Measurements from ENCODE around the gene TACSTD2. TPM values are rescaled to one million over a fixed set of nuclear protein-coding genes. Genes with fewer than 3 reads are reported as not detected.
"Not testable (repeated sequence)": the region's sequence is repeated elsewhere in the genome, so short reads cannot be mapped to it uniquely, and the experiment has no call there.

The TACSTD2 gene
- total RNA-seq, 2 experiments from 2014 or later = 0.07 to 0.11 TPM

DNA sequence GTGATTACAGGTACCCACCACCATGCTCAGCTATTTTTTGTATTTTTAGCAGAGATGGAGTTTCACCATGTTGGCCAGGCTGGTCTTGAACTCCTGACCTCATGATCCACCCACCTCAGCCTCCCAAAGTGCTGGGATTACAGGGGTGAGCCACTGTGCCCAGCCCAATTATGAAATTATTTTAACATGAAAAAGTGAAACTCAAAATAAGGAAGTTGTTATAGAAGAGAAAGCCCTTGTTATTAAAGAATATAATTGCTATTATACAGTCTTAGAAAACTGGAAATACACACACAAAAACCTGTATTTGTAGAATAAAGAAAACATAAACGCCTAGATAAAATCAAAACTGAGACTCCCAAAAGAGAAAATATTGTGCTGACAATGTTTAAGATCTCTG is 45.2 kb downstream of the TACSTD2 start:
- peaks cover 15% of the 10 kb centered on the region for H3K4me1 Mint-ChIP-seq
- H3K27ac Mint-ChIP-seq; H3K4me3 Mint-ChIP-seq; H3K27me3 Mint-ChIP-seq; intact Hi-C loops (cut with DNase I, micrococcal nuclease); H3K9me3 Mint-ChIP-seq (ENCODE audit: low read depth); POLR2A ChIA-PET; ATAC-seq; H3K36me3 Mint-ChIP-seq (ENCODE audit: low read depth); DNase-seq: not testable (repeated sequence)
- CTCF ChIA-PET = interaction anchor here (1.8 kb wide), 1 partner anchor 14 kb away, joined by 8 read pairs; the partner anchor contains the start of gene OMA1

- peaks cover 21% of the 10 kb centered on the region for H3K4me1 Mint-ChIP-seq
- peak overlapping the region; percentile 25 for H3K27ac Mint-ChIP-seq
- no peaks in the 10 kb centered on the region for H3K9me3 Mint-ChIP-seq (ENCODE audit: low read depth)
- DNase-seq = no peak
- peaks cover 3% of the 10 kb centered on the region for H3K36me3 Mint-ChIP-seq (ENCODE audit: low read depth)
- ATAC-seq = peak; percentile 44
- intact Hi-C loops (cut with DNase I, micrococcal nuclease) = no loop called here
- ChIA-PET POLR2A (no interaction called here), CTCF (interaction anchor here (1.0 kb wide), 1 partner anchor 123 kb away, joined by 3 read pairs; no protein-coding TSS in a partner anchor)
- H3K4me3 Mint-ChIP-seq = no peak overlapping the region
- H3K27me3 Mint-ChIP-seq = no peaks in the 10 kb centered on the region
Observed at GRCh38 chr1:58529284-58529683, 47.8 kb downstream of the TACSTD2 start.

GRCh38 chr1:58528518-58528917 is 48.5 kb downstream of the TACSTD2 start:
- no peaks in the 10 kb centered on the region for H3K9me3 Mint-ChIP-seq (ENCODE audit: low read depth)
- no peaks in the 10 kb centered on the region for H3K27me3 Mint-ChIP-seq
- peaks cover 22% of the 10 kb centered on the region for H3K4me1 Mint-ChIP-seq
- no peak overlapping the region for H3K4me3 Mint-ChIP-seq
- ChIA-PET POLR2A (no interaction called here), CTCF (interaction anchor here (0.9 to 1.7 kb wide), 5 partner anchors 13 to 124 kb away, joined by 3 to 4 read pairs (median 3); partner anchors contain the start of gene OMA1)
- peaks cover 3% of the 10 kb centered on the region for H3K36me3 Mint-ChIP-seq (ENCODE audit: low read depth)
- no peak for ATAC-seq
- H3K27ac Mint-ChIP-seq = no peak overlapping the region
- intact Hi-C loops (cut with DNase I, micrococcal nuclease) = no loop called here
- DNase-seq = no peak

Other genes starting within 250 kb of the TACSTD2 start
- 10 to 100 TPM in 1 of 2 experiments, 1 to 10 TPM in 1; 8.8 to 11.6 TPM for gene OMA1, start 30.5 kb downstream of the TACSTD2 start, total RNA-seq
- 10 to 100 TPM; 31.8 to 33.2 TPM for gene MYSM1, start 122.8 kb upstream of the TACSTD2 start, total RNA-seq
- 10 to 100 TPM; 24.2 to 25.5 TPM for gene JUN, start 206.8 kb upstream of the TACSTD2 start, total RNA-seq